Endothelial cell (in vitro differentiated cells): ENCODE results near the gene PPY. TPM values are rescaled to one million over a fixed set of nuclear protein-coding genes. Genes with fewer than 3 reads are reported as not detected.

Experiments
- DNase-seq: peaks from one replicate; pipeline ENCODE4 v3.0.0; 2021; ENCODE audit warnings: low spot score
- H3K27ac Mint-ChIP-seq: one replicate; pipeline ENCODE4 v1.8.0; 2021; ENCODE audit warnings: mixed read lengths, inconsistent platforms; ENCODE audit not compliant: unreplicated experiment
- H3K27me3 Mint-ChIP-seq: one replicate; pipeline ENCODE4 v1.8.0; 2021; ENCODE audit warnings: mild to moderate bottlenecking, moderate library complexity, mixed read lengths, inconsistent platforms; ENCODE audit not compliant: unreplicated experiment
- H3K36me3 Mint-ChIP-seq: one replicate; pipeline ENCODE4 v1.8.0; 2021; ENCODE audit warnings: mild to moderate bottlenecking, low read depth, mixed read lengths, inconsistent platforms; ENCODE audit not compliant: unreplicated experiment
- H3K4me1 Mint-ChIP-seq: one replicate; pipeline ENCODE4 v1.8.0; 2021; ENCODE audit warnings: mild to moderate bottlenecking, mixed read lengths, inconsistent platforms; ENCODE audit not compliant: unreplicated experiment
- H3K4me3 Mint-ChIP-seq: one replicate; pipeline ENCODE4 v1.8.0; 2021; ENCODE audit warnings: mild to moderate bottlenecking, mixed read lengths, inconsistent platforms; ENCODE audit not compliant: unreplicated experiment
- H3K9me3 Mint-ChIP-seq: one replicate; pipeline ENCODE4 v1.8.0; 2021; ENCODE audit warnings: mixed read lengths, inconsistent platforms; ENCODE audit not compliant: unreplicated experiment
- CTCF ChIP-seq: fragments of 200-600 bp; sonication (generic); IDR thresholded peaks from one replicate; pipeline ENCODE4 v1.5.0; 2021; ENCODE audit warnings: antibody characterized with exemption; ENCODE audit not compliant: unreplicated experiment
- total RNA-seq: library from RNA; stranded (reverse); fragmentation: NEBNext Ultra II Directional; extraction: Animal tissue kit (Norgen Biotek cat#: 25700); gene quantifications from one replicate; pipeline ENCODE4 v1.2.1, GENCODE V29; 2021; ENCODE audit not compliant: unreplicated experiment

The PPY gene
- total RNA-seq, 1 donor from 2014 or later: not detected

- Mint-ChIP-seq H3K27ac (peak within 1 kb of the TSS; percentile 70), H3K4me1 (peaks cover 3% of the 10 kb centered on the region), H3K4me3 (peak within 1 kb of the TSS; percentile 77)
Measured at GRCh38 chr17:43907425-43907981, 34.8 kb downstream of the PPY start, which contains the start of gene MPP2. MPP2 (minus strand) TSS chr17:43907536; CDS start chr17:43904460, 3,076 bp downstream.

GRCh38 chr17:43906951-43907424, 35.3 kb downstream of the PPY start:
- H3K27ac Mint-ChIP-seq: no peak overlapping the region

More at GRCh38 chr17:43907425-43907981, 34.8 kb downstream of the PPY start, which contains the start of gene MPP2:
- Mint-ChIP-seq H3K36me3 (no peaks in the 10 kb centered on the region), H3K9me3 (no peaks in the 10 kb centered on the region), H3K27me3 (peaks cover 11% of the 10 kb centered on the region)
- TF ChIP-seq CTCF: no peak
- peak; percentile 85 for DNase-seq

GRCh38 chr17:43905985-43906852, 36.1 kb downstream of the PPY start:
- H3K4me1 Mint-ChIP-seq: peaks cover 6% of the 10 kb centered on the region
- no peak overlapping the region for H3K27ac Mint-ChIP-seq
- DNase-seq: peak; percentile 62
- H3K36me3 Mint-ChIP-seq: no peaks in the 10 kb centered on the region
- no peak for TF ChIP-seq CTCF
- peaks cover 11% of the 10 kb centered on the region for H3K27me3 Mint-ChIP-seq
- no peaks in the 10 kb centered on the region for H3K9me3 Mint-ChIP-seq
- H3K4me3 Mint-ChIP-seq: peak overlapping the region; percentile 77

More at GRCh38 chr17:43906951-43907424, 35.3 kb downstream of the PPY start:
- Mint-ChIP-seq H3K27me3 (peaks cover 11% of the 10 kb centered on the region), H3K9me3 (no peaks in the 10 kb centered on the region), H3K4me3 (peak overlapping the region; percentile 77), H3K4me1 (peaks cover 3% of the 10 kb centered on the region), H3K36me3 (no peaks in the 10 kb centered on the region)
- DNase-seq: no peak
- no peak for TF ChIP-seq CTCF

DNA sequence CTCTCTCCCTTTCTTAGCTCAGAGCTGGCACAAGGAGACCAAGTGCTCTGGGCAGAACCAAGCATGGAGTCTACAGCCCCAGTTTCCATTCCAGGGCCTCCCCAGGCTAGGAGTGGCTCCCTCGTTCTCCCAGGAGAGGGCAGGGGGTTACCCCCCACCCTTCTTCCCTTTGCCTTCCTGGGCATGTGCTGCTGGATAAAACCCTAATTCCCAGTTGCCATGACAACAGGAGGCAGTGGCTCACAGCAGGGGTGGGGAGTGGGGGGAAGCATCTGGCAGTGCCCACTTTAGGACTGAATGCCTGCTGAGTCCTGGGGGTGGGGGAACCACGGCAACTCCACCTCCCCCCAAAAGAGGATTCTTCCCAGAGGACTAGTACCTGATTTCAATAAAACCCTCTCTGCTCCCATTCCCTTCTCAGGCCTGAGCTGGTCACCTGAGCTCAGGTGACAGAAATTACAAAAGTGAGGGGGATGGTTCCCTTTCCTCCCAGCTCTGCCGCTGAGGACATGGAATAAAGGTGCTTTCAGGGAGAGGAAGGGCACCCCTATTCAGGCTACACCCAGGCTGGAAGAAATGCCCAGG, 36.8 kb downstream of the PPY start:
- H3K27me3 Mint-ChIP-seq: peaks cover 11% of the 10 kb centered on the region
- no peak for TF ChIP-seq CTCF

More for the DNA sequence above, 36.8 kb downstream of the PPY start:
- DNase-seq: no peak
- Mint-ChIP-seq H3K4me1 (peaks cover 8% of the 10 kb centered on the region), H3K9me3 (no peaks in the 10 kb centered on the region), H3K36me3 (no peaks in the 10 kb centered on the region), H3K27ac (no peak overlapping the region), H3K4me3 (no peak overlapping the region)
